SK-N-SH treated with all-trans-retinoic acid at 6 μM for 48 hours (cell line): ENCODE data around the gene RHOC.

Experiments
- ATAC-seq: fragments of 200-7000 bp; cut with Tn5 transposase; 3 replicates; pipeline ENCODE4 v1.9.1; 2020; ENCODE audit warnings: mild to moderate bottlenecking, moderate library complexity
- ARNTL ChIP-seq: fragments of 450-650 bp; formaldehyde crosslinking; IDR thresholded peaks from 2 replicates; pipeline ENCODE4 v1.5.0; 2020; ENCODE audit warnings: low read depth, mild to moderate bottlenecking, moderate library complexity, borderline replicate concordance
- CREB5 ChIP-seq: fragments of 250-450 bp; sonication (Bioruptor Pico); IDR thresholded peaks from 2 replicates; pipeline ENCODE4 v1.5.1; 2020; ENCODE audit warnings: low read depth, mild to moderate bottlenecking, moderate library complexity
- CSDC2 ChIP-seq: fragments of 250-450 bp; sonication (Bioruptor Pico); IDR thresholded peaks from 2 replicates; pipeline ENCODE4 v1.5.0; 2020; ENCODE audit warnings: mild to moderate bottlenecking, moderate library complexity
- GLIS3 ChIP-seq: fragments of 250-450 bp; sonication (Bioruptor Pico); IDR thresholded peaks from 2 replicates; pipeline ENCODE4 v1.5.0; 2020; ENCODE audit warnings: mild to moderate bottlenecking, moderate library complexity
- ISL1 ChIP-seq: fragments of 250-450 bp; sonication (Bioruptor Pico); IDR thresholded peaks from 2 replicates; pipeline ENCODE4 v2.1.2; 2022; ENCODE audit warnings: mild to moderate bottlenecking, moderate library complexity
- PATZ1 ChIP-seq: fragments of 250-450 bp; sonication (Bioruptor Pico); IDR thresholded peaks from 2 replicates; pipeline ENCODE4 v1.8.0; 2020; ENCODE audit warnings: mild to moderate bottlenecking, moderate library complexity, borderline replicate concordance
- POU6F1 ChIP-seq: fragments of 250-450 bp; sonication (Bioruptor Pico); IDR thresholded peaks from 2 replicates; pipeline ENCODE4 v1.8.0; 2021; ENCODE audit warnings: low read depth, mild to moderate bottlenecking, moderate library complexity, borderline replicate concordance
- PPARA ChIP-seq: fragments of 250-450 bp; sonication (Bioruptor Pico); IDR thresholded peaks from 2 replicates; pipeline ENCODE4 v1.5.0; 2020; ENCODE audit warnings: mild to moderate bottlenecking, borderline replicate concordance
- RARB ChIP-seq: fragments of 250-450 bp; sonication (Bioruptor Pico); IDR thresholded peaks from 2 replicates; pipeline ENCODE4 v1.8.0; 2021; ENCODE audit warnings: mild to moderate bottlenecking, moderate library complexity
- SNAI2 ChIP-seq: fragments of 250-450 bp; sonication (Bioruptor Pico); IDR thresholded peaks from 2 replicates; pipeline ENCODE4 v1.5.0; 2020; ENCODE audit warnings: mild to moderate bottlenecking, moderate library complexity
- TSHZ2 ChIP-seq: fragments of 250-450 bp; sonication (Bioruptor Pico); IDR thresholded peaks from 2 replicates; pipeline ENCODE4 v1.5.0; 2020; ENCODE audit warnings: mild to moderate bottlenecking, moderate library complexity
- ZC3H10 ChIP-seq: fragments of 250-450 bp; sonication (Bioruptor Pico); IDR thresholded peaks from 2 replicates; pipeline ENCODE4 v1.5.1; 2021; ENCODE audit warnings: mild to moderate bottlenecking, moderate library complexity
- ZFP3 ChIP-seq: fragments of 250-450 bp; sonication (Bioruptor Pico); IDR thresholded peaks from 2 replicates; pipeline ENCODE4 v1.5.0; 2020; ENCODE audit warnings: mild to moderate bottlenecking, moderate library complexity
- ZNF565 ChIP-seq: fragments of 450-650 bp; formaldehyde crosslinking; conservative IDR thresholded peaks from 2 replicates; pipeline ENCODE4 v1.5.0; 2020; ENCODE audit warnings: low read depth, mild to moderate bottlenecking, moderate library complexity
- ZNF8 ChIP-seq: fragments of 450-650 bp; formaldehyde crosslinking; IDR thresholded peaks from 2 replicates; pipeline ENCODE4 v1.5.0; 2020; ENCODE audit warnings: mild to moderate bottlenecking, moderate library complexity

Gene RHOC

GRCh38 chr1:112651205-112651604 is 55.7 kb downstream of the RHOC start:
- no peak for ATAC-seq
- TF ChIP-seq RARB (CRISPR knock-in tag) (no peak), ZC3H10 (no peak), CSDC2 (no peak), TSHZ2 (CRISPR knock-in tag) (no peak), SNAI2 (CRISPR knock-in tag) (no peak), GLIS3 (CRISPR knock-in tag) (no peak), PATZ1 (CRISPR knock-in tag) (no peak), PPARA (no peak), ARNTL (CRISPR knock-in tag) (no peak), POU6F1 (CRISPR knock-in tag) (no peak), ISL1 (CRISPR knock-in tag) (no peak), CREB5 (no peak), ZNF8 (CRISPR knock-in tag) (no peak), ZNF565 (CRISPR knock-in tag) (no peak), ZFP3 (CRISPR knock-in tag) (no peak)
- TF ChIP-seq, all 23 proteins: peak for 0
